DND-41 (cell line): ENCODE results near the gene ADCY7.

Experiments used
- CTCF ChIP-seq: IDR thresholded peaks from 2 replicates; pipeline ENCODE4 v1.5.1; 2012; ENCODE audit warnings: borderline replicate concordance, low read length, moderate library complexity, mild to moderate bottlenecking; ENCODE audit not compliant: poor library complexity, severe bottlenecking; ENCODE audit errors: extremely low read depth
- EZH2 ChIP-seq: IDR thresholded peaks from 3 replicates; pipeline ENCODE4 v1.6.1; 2012; ENCODE audit warnings: borderline replicate concordance, low read depth, mild to moderate bottlenecking, moderate library complexity, low read length, inconsistent platforms; ENCODE audit not compliant: severe bottlenecking

GRCh38 chr16:50286681-50287080 is 20.3 kb downstream of the ADCY7 start:
- no peak for TF ChIP-seq EZH2
- no peak for TF ChIP-seq CTCF
